Caco-2 (cell line): Measurements from ENCODE around the gene NCAPH2. TPM values are rescaled to one million over a fixed set of nuclear protein-coding genes. Genes with fewer than 3 reads are reported as not detected.

Experiments used
- BruUV-seq: library from RNA; stranded (reverse); fragments of 400-500 nt; replicated peaks from 2 replicates; lab custom pipeline; 2021; lab: Mats Ljungman, UMichigan
- CTCF ChIA-PET: fragments of 300-600 bp; sonication (Branson Sonifier 250); formaldehyde crosslinking; loops from one replicate; lab custom pipeline; 2022; ENCODE audit warnings: antibody characterized with exemption; lab: Charles Lee
- POLR2A ChIA-PET: fragments of 300-600 bp; sonication (Branson Sonifier 250); formaldehyde crosslinking; loops from one replicate; lab custom pipeline; 2022; ENCODE audit warnings: antibody characterized with exemption; lab: Charles Lee
- DNase-seq, 2 experiments: peaks; one replicate each; pipeline versions ENCODE4 v3.0.0 to v3.0.0-alpha.2; 2020 to 2022
- H3K27me3 ChIP-seq: replicated peaks from 2 replicates; pipeline ENCODE4 v1.6.0; 2011; ENCODE audit warnings: low read length; ENCODE audit not compliant: control insufficient read depth, insufficient read depth
- H3K36me3 ChIP-seq: 2 replicates; pipeline ENCODE4 v1.5.1; 2011; ENCODE audit warnings: low read length; ENCODE audit not compliant: control insufficient read depth, insufficient read depth
- H3K4me1 ChIP-seq: fragments of 250-450 bp; sonication (Bioruptor Pico); 2 replicates; pipeline ENCODE4 v1.5.1; 2020; ENCODE audit warnings: mild to moderate bottlenecking
- H3K4me3 ChIP-seq: 2 replicates; pipeline ENCODE4 v1.5.1; 2011; ENCODE audit warnings: low read depth, mild to moderate bottlenecking, control low read depth, low read length
- H3K9me3 ChIP-seq: fragments of 250-450 bp; sonication (Bioruptor Pico); 2 replicates; pipeline ENCODE4 v1.5.1; 2020; ENCODE audit warnings: mild to moderate bottlenecking, moderate library complexity
- H3K27ac Mint-ChIP-seq: one replicate; pipeline ENCODE4 v1.8.0; 2022; ENCODE audit warnings: mixed read lengths; ENCODE audit not compliant: unreplicated experiment
- H3K27me3 Mint-ChIP-seq: one replicate; pipeline ENCODE4 v1.8.0; 2022; ENCODE audit warnings: mixed read lengths; ENCODE audit not compliant: insufficient read depth, unreplicated experiment
- H3K36me3 Mint-ChIP-seq: one replicate; pipeline ENCODE4 v1.8.0; 2022; ENCODE audit warnings: mild to moderate bottlenecking, mixed read lengths; ENCODE audit not compliant: insufficient read depth, unreplicated experiment
- H3K4me1 Mint-ChIP-seq: one replicate; pipeline ENCODE4 v1.8.0; 2022; ENCODE audit warnings: low read depth, mixed read lengths; ENCODE audit not compliant: unreplicated experiment
- H3K4me3 Mint-ChIP-seq: one replicate; pipeline ENCODE4 v1.8.0; 2022; ENCODE audit warnings: mild to moderate bottlenecking, moderate library complexity, mixed read lengths; ENCODE audit not compliant: unreplicated experiment
- H3K9me3 Mint-ChIP-seq: one replicate; pipeline ENCODE4 v1.8.0; 2022; ENCODE audit warnings: mixed read lengths; ENCODE audit not compliant: unreplicated experiment
- CTCF ChIP-seq, 2 experiments: fragments of 200-600 bp in 1 of 2; IDR thresholded peaks; 1 replicate in 1 of 2; 2 replicates in 1 of 2; pipeline versions ENCODE4 v1.5.1 to v1.8.0; 2011 to 2022; ENCODE audit warnings: antibody characterized with exemption in 1 of 2, control low read depth in 1 of 2, inconsistent platforms in 1 of 2, low read depth in 1 of 2, low read length in 1 of 2, mild to moderate bottlenecking in 1 of 2, moderate library complexity in 1 of 2; ENCODE audit not compliant: insufficient read depth in 1 of 2, severe bottlenecking in 1 of 2, unreplicated experiment in 1 of 2
- intact Hi-C: fragments of 100-400 bp; cut with micrococcal nuclease; formaldehyde crosslinking; loops from one replicate; pipeline ENCODE4 v1.10.0; 2022; ENCODE audit not compliant: unreplicated experiment
- total RNA-seq: library from RNA; stranded (reverse); gene quantifications from 2 replicates; pipeline ENCODE4 v1.2.3, GENCODE V29; 2022

Gene NCAPH2
- total RNA-seq, 1 experiment from 2014 or later: 88.9 TPM

GRCh38 chr22:50487290-50488005, 20.6 kb upstream of the NCAPH2 start:
- CTCF ChIA-PET: no interaction called here
- DNase-seq: no peak
- BruUV-seq: no TSS peak
- no peaks in the 10 kb centered on the region for H3K27me3 Mint-ChIP-seq
- peaks cover 9% of the 10 kb centered on the region for H3K4me1 ChIP-seq
- H3K4me3 ChIP-seq: no peak overlapping the region
- H3K27ac Mint-ChIP-seq: no peak overlapping the region
- TF ChIP-seq CTCF (IDR thresholded peaks at IDR 0.05; ENCODE audit: insufficient read depth in 1 of 2, low read depth in 1 of 2, low read length in 1 of 2, severe bottlenecking in 1 of 2, unreplicated experiment in 1 of 2): no peak
- no peaks in the 10 kb centered on the region for H3K36me3 ChIP-seq
- H3K4me3 Mint-ChIP-seq: no peak overlapping the region
- H3K9me3 ChIP-seq: no peaks in the 10 kb centered on the region
- intact Hi-C loops: no loop called here
- POLR2A ChIA-PET: no interaction called here
- H3K27me3 ChIP-seq: no peaks in the 10 kb centered on the region
- peaks cover 14% of the 10 kb centered on the region for H3K4me1 Mint-ChIP-seq
- H3K9me3 Mint-ChIP-seq: no peaks in the 10 kb centered on the region
- H3K36me3 Mint-ChIP-seq: peaks cover 22% of the 10 kb centered on the region

- Histone ChIP-seq H3K27me3 (no peaks in the 10 kb centered on the region), H3K36me3 (no peaks in the 10 kb centered on the region), H3K4me1 (peaks cover 9% of the 10 kb centered on the region), H3K9me3 (no peaks in the 10 kb centered on the region), H3K4me3 (no peak overlapping the region)
- intact Hi-C loops: no loop called here
- ChIA-PET CTCF (no interaction called here), POLR2A (no interaction called here)
- TF ChIP-seq CTCF (IDR thresholded peaks at IDR 0.05; ENCODE audit: insufficient read depth in 1 of 2, low read depth in 1 of 2, low read length in 1 of 2, severe bottlenecking in 1 of 2, unreplicated experiment in 1 of 2): no peak
- peak in 1 of 2 experiments; percentile 27 for DNase-seq
- no peak overlapping the region for H3K4me3 Mint-ChIP-seq
- peaks cover 22% of the 10 kb centered on the region for H3K36me3 Mint-ChIP-seq
- peaks cover 14% of the 10 kb centered on the region for H3K4me1 Mint-ChIP-seq
- H3K27me3 Mint-ChIP-seq: no peaks in the 10 kb centered on the region
- BruUV-seq: no TSS peak
- H3K27ac Mint-ChIP-seq: no peak overlapping the region
- no peaks in the 10 kb centered on the region for H3K9me3 Mint-ChIP-seq
These were observed 19.9 kb upstream of the NCAPH2 start for GRCh38 chr22:50488006-50488677.

- H3K4me3 ChIP-seq: no peak overlapping the region
- TF ChIP-seq CTCF (IDR thresholded peaks at IDR 0.05; ENCODE audit: insufficient read depth in 1 of 2, low read depth in 1 of 2, low read length in 1 of 2, severe bottlenecking in 1 of 2, unreplicated experiment in 1 of 2): no peak
- H3K27ac Mint-ChIP-seq: no peak overlapping the region
- BruUV-seq: no TSS peak
- DNase-seq: no peak
- H3K36me3 ChIP-seq: no peaks in the 10 kb centered on the region
- no peaks in the 10 kb centered on the region for H3K9me3 Mint-ChIP-seq
- peaks cover 14% of the 10 kb centered on the region for H3K4me1 Mint-ChIP-seq
- no peaks in the 10 kb centered on the region for H3K9me3 ChIP-seq
- ChIA-PET POLR2A (no interaction called here), CTCF (no interaction called here)
- intact Hi-C loops: no loop called here
- H3K4me1 ChIP-seq: peaks cover 8% of the 10 kb centered on the region
- no peaks in the 10 kb centered on the region for H3K27me3 ChIP-seq
- no peak overlapping the region for H3K4me3 Mint-ChIP-seq
- H3K27me3 Mint-ChIP-seq: no peaks in the 10 kb centered on the region
- peaks cover 22% of the 10 kb centered on the region for H3K36me3 Mint-ChIP-seq
These were observed 19.1 kb upstream of the NCAPH2 start for GRCh38 chr22:50488886-50489285.
